Measurements from ENCODE around the gene NR6A1.

GRCh38 chr9:124752967-124753366, 18.1 kb downstream of the NR6A1 start:
- TF ChIP-seq CTCF (IDR thresholded peaks at IDR 0.05; ENCODE audit: low read depth, low read length, poor library complexity, severe bottlenecking) (no peak), EZH2phosphoT487 (IDR thresholded peaks at IDR 0.05; ENCODE audit: borderline replicate concordance, low read length) (no peak)
